Right lobe of liver (tissue), 6 donors: ENCODE results near the gene PHC1. TPM values are rescaled to one million over a fixed set of nuclear protein-coding genes. Genes with fewer than 3 reads are reported as not detected.

Experiments
- ATAC-seq, 4 donors: fragments of 200-7000 bp; cut with Tn5 transposase; one replicate each; pipeline ENCODE4 v1.9.1; 2020; ENCODE audit warnings: mild to moderate bottlenecking in 4 of 4, moderate library complexity in 4 of 4
- DNase-seq, 3 donors: peaks; one replicate each; pipeline ENCODE4 v3.0.0-alpha.2; 2020
- H3K27ac ChIP-seq, 3 donors: fragments of 200-600 bp; one replicate each; pipeline ENCODE4 v1.8.0; 2022
- H3K27me3 ChIP-seq, 2 donors: fragments of 200-600 bp; one replicate each; pipeline ENCODE4 v1.8.0; 2022
- H3K36me3 ChIP-seq, 4 donors: fragments of 200-600 bp; sonication (generic) in 1 of 4; one replicate each; pipeline versions ENCODE4 v1.5.1 to v1.8.0; 2017 to 2022; ENCODE audit warnings: control low read depth in 1 of 4
- H3K4me1 ChIP-seq, 4 donors: fragments of 200-600 bp; sonication (generic) in 1 of 4; one replicate each; pipeline versions ENCODE4 v1.5.1 to v1.8.0; 2017 to 2022; ENCODE audit warnings: control low read depth in 1 of 4
- H3K4me3 ChIP-seq, 3 donors: fragments of 200-600 bp; one replicate each; pipeline ENCODE4 v1.8.0; 2022
- H3K9me3 ChIP-seq, 4 donors: fragments of 200-600 bp; sonication (generic) in 1 of 4; one replicate each; pipeline versions ENCODE4 v1.5.1 to v1.8.0; 2017 to 2022; ENCODE audit warnings: control low read depth in 1 of 4
- CTCF ChIP-seq, 4 donors: fragments of 200-600 bp in 3 of 4; fragments of 450-650 bp in 1 of 4; IDR thresholded peaks; one replicate each; pipeline versions ENCODE4 v1.5.1 to v1.8.0; 2016 to 2022; ENCODE audit warnings: antibody characterized with exemption in 4 of 4, mild to moderate bottlenecking in 2 of 4
- POLR2A ChIP-seq: fragments of 450-650 bp; IDR thresholded peaks from one replicate; pipeline ENCODE4 v1.6.1; 2017; ENCODE audit warnings: antibody characterized with exemption, mild to moderate bottlenecking
- WGBS: methylation state at CpG from one replicate; pipeline ENCODE4 v1.1.6; 2018; ENCODE audit warnings: low coverage, low lambda C conversion rate; ENCODE audit not compliant: insufficient coverage; ENCODE audit errors: missing lambda C conversion rate; 5-methylcytosine and 5-hydroxymethylcytosine counted together
- intact Hi-C, 2 donors: fragments of 100-400 bp; cut with DNase I; formaldehyde crosslinking; loops; one replicate each; pipeline versions ENCODE4 v1.11.2 to v1.14.1; 2022
- total RNA-seq, 6 experiments: library from RNA; depleted of rRNA in 2 of 6; stranded (reverse); fragments of >200 nt in 2 of 6; fragmentation: NEBNext Ultra II Directional in 3 of 6; extraction: Animal tissue kit (Norgen Biotek cat#: 25700) in 3 of 6; gene quantifications; one replicate each; pipeline versions ENCODE4 v1.1.0 to v1.2.4, GENCODE V29; 2016 to 2023
- donor health status: DM: no; HTN: yes; CAD: no.
- donor health status: DM: no; HTN: no; CAD: no.
- donor health status: DM: no; HTN: no; CAD: no.
- donor health status: DM: no; HTN: yes; CAD: no.
- donor health status: DM: no; HTN: yes; CAD: no.

Gene PHC1
- total RNA-seq, 6 experiments from 2014 or later, result 3.3 to 15.0 (median 7.4) TPM

GRCh38 chr12:8887285-8887715 lies 27.0 kb upstream of the PHC1 start:
- no peaks in the 10 kb centered on the region for H3K27me3 ChIP-seq
- ATAC-seq (no peak), DNase-seq (no peak)
- no peaks in the 10 kb centered on the region for H3K4me1 ChIP-seq
- 70% methylated on average over 4 of the region's 4 CpGs for WGBS
- H3K36me3 ChIP-seq, result no peaks in the 10 kb centered on the region
- H3K27ac ChIP-seq, result no peak overlapping the region
- H3K9me3 ChIP-seq, result no peaks in the 10 kb centered on the region
- TF ChIP-seq CTCF (IDR thresholded peaks at IDR 0.05) (no peak), POLR2A (no peak)
- intact Hi-C loops, result loop anchor here in 1 of 2 donors (5.0 kb wide), 1 partner anchor 210 kb away; no protein-coding TSS in a partner anchor
- no peak overlapping the region for H3K4me3 ChIP-seq

- Histone ChIP-seq H3K9me3 (no peaks in the 10 kb centered on the region), H3K36me3 (no peaks in the 10 kb centered on the region), H3K27ac (no peak overlapping the region), H3K4me1 (no peaks in the 10 kb centered on the region), H3K27me3 (no peaks in the 10 kb centered on the region), H3K4me3 (peak overlapping the region; percentile 17 to 46 (median 43))
- ATAC-seq, result peak; percentile 77 to 87 (median 82)
- peak; percentile 74 to 90 (median 86) for TF ChIP-seq CTCF (IDR thresholded peaks at IDR 0.05)
- TF ChIP-seq POLR2A, result no peak
- intact Hi-C loops, result no loop called here
- 15% methylated on average over 12 of the region's 14 CpGs for WGBS
- peak in 2 of 3 donors; percentile 35 to 49 for DNase-seq
Measured at GRCh38 chr12:8890313-8891085, 23.8 kb upstream of the PHC1 start.

GRCh38 chr12:8891976-8892375 lies 22.3 kb upstream of the PHC1 start:
- no peak overlapping the region for H3K4me3 ChIP-seq
- no peaks in the 10 kb centered on the region for H3K27me3 ChIP-seq
- WGBS, result 94% methylated on average over 3 of the region's 3 CpGs
- no peak overlapping the region for H3K27ac ChIP-seq
- no peak for ATAC-seq
- TF ChIP-seq POLR2A (no peak), CTCF (IDR thresholded peaks at IDR 0.05) (no peak)
- intact Hi-C loops, result no loop called here
- H3K36me3 ChIP-seq, result no peaks in the 10 kb centered on the region
- H3K4me1 ChIP-seq, result no peaks in the 10 kb centered on the region
- H3K9me3 ChIP-seq, result no peaks in the 10 kb centered on the region
- no peak for DNase-seq

- ATAC-seq (no peak), DNase-seq (no peak)
- H3K27ac ChIP-seq, result no peak overlapping the region
- no peak overlapping the region for H3K4me3 ChIP-seq
- no peaks in the 10 kb centered on the region for H3K27me3 ChIP-seq
- intact Hi-C loops, result no loop called here
- no peaks in the 10 kb centered on the region for H3K36me3 ChIP-seq
- no peak for TF ChIP-seq POLR2A
- TF ChIP-seq CTCF (IDR thresholded peaks at IDR 0.05), result no peak
- no peaks in the 10 kb centered on the region for H3K9me3 ChIP-seq
- no peaks in the 10 kb centered on the region for H3K4me1 ChIP-seq
Measured at GRCh38 chr12:8894378-8894777, 19.9 kb upstream of the PHC1 start.
